Ureter (tissue), 1 donor: ENCODE measurements around the gene ANO2. TPM values are rescaled to one million over a fixed set of nuclear protein-coding genes. Genes with fewer than 3 reads are reported as not detected.

ENCODE experiments used
- DNase-seq: peaks from one replicate; pipeline ENCODE4 v3.0.0-alpha.2; 2020; ENCODE audit warnings: low spot score
- total RNA-seq: library from RNA; stranded (reverse); gene quantifications from one replicate; pipeline ENCODE4 v1.2.4, GENCODE V29; 2023
- donor health status: DM: yes; HTN: yes; CAD: no.

ANO2 gene
- total RNA-seq, 1 donor from 2014 or later: 4.2 TPM

DNA sequence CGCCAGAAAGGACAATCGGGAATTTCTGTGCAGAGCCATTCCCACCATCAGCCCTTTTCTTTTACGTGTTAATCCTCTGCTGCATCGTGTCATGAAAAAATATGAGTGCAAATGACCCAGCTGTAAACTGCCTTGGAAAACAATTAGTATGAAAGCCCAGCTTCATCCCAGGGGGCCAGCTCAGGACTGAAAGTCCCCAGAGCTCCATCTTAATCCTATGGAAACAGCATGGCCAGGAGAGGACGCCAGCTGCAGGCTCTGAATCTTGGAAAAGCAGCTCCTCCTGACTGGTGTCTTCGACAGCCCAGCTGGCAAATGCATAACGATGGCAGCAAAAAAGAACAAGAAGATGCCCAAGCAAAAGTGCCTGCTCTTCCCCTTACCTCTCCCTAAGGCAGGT is 321.6 kb downstream of the ANO2 start:
- DNase-seq: no peak

DNA sequence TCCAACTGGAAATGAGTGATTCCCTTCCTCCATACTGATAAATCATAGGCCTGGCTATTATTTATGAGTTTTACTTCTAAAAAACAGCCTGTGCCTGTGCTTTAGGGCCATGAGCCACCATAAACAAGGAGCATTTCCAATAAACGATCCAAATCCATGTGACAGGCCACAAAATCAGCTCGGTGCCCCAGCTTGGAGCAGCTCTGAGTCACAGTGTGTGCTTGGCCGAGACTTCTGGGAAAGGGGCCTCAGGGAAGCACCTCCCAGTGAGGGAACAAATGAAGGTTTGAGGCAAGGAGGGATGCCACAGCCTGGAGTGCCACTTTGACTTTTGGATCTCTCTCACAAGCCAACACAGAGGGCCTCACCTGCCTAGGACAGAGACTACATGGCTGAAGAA is 322.8 kb downstream of the ANO2 start:
- no peak for DNase-seq

DNA sequence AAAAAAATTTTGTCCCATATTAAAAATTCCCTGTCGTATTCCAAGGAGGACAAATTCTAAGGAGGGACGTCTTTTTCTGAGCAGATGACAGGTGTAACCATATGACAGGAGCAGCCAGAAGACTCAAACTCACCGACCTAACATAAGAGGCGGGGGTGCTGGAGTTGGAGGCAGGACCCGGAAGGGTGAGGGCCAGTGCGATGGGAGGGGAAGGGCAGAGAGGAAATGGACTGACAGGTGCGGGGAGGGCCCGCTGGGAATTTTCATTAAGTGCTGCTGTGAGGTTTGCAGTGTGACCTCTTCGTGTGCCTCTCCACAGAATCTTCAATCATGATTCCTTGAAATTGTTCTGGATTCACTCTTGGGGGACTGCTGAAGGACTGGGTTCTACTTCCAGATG is 323.7 kb downstream of the ANO2 start:
- no peak for DNase-seq

DNA sequence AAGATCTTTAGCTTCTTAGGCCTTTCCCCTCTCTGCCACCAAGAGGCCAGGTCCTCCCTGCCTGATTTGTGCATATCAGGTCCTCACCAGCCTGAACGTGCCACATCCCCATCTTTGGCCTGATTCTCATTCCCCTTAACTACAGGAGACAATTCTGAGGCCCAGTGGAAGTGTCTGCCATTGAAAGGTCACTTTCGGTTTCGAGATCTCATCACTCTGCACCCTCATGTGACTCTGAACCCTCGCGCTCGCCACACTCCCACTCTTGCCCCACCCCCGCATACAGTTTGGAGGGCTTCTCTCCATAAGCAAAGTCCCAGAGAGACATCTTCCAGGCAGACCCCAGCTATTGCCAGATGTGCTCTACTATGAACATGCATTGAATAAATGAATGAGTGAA is 324.2 kb downstream of the ANO2 start:
- DNase-seq: no peak

DNA sequence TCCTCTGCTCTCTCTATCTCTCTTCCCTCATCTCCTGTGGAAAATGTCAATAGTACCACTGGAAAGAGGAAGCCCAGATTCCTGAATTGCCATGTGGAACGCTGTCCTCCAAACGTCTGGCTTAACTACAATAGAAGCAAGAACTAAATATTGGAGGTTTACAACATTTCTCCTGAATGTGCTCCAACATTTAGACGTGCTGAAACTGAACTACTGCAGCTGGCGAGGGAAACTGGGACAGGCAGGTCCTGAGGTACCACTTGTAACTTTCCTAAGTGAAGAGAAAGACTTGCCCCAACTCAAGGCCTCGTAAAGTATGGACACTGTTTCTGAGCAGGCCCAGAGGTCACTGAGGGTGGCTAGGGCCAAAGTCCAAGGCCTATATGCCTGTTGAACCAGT is 325.4 kb downstream of the ANO2 start:
- no peak for DNase-seq

DNA sequence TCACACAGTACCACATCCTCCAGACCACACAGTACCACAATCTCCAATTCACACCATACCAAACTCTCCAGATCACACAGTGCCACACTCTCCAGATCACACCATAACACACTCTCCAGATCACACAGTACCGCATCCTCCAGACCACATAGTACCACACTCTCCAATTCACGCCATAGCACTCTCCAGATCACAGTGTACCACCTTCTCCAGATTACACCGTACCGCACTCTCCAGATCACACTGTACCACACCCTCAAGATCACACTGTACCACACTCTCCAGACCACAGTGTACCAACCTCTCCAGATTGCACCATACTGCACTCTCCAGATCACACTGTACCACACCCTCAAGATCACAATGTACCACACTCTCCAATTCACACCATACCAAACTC is 328.2 kb downstream of the ANO2 start:
- no peak for DNase-seq

DNA sequence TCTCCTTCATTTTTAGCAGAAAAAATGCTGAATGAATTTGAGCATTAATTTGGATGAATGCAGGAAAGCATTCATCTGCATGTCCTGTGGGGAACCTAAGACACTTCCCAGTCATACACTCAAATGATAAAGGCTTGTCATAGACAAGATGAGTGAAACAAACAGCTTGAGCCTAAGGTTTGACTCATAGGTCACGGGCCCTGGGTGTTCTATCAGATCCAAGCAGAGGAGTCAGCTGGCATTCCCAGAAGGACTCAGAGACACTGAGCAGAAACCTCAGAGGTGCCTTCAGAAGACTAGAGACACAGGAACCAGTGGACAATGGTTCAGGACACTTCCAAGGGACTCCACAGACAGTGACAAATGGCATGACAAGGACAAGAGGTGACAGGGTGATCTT is 329.3 kb downstream of the ANO2 start:
- no peak for DNase-seq

DNA sequence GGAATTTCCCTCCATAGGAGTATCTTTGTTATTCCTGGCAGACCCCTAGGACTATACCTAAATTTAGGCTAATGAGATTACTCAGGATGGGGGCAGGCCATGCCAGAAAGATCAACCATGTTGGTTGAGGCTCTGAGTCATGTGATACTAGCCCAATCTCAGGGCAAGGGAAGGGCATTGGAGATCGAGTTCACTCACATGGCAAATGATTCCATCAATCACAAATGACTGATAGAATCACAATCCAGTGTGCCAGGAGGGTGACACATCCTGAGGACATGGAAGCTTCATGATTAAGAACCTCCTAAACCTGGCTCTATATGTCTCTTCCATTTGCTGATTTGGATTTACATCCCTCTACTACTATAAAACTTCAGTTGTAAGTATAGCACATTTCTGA is 330.8 kb downstream of the ANO2 start:
- DNase-seq: no peak

DNA sequence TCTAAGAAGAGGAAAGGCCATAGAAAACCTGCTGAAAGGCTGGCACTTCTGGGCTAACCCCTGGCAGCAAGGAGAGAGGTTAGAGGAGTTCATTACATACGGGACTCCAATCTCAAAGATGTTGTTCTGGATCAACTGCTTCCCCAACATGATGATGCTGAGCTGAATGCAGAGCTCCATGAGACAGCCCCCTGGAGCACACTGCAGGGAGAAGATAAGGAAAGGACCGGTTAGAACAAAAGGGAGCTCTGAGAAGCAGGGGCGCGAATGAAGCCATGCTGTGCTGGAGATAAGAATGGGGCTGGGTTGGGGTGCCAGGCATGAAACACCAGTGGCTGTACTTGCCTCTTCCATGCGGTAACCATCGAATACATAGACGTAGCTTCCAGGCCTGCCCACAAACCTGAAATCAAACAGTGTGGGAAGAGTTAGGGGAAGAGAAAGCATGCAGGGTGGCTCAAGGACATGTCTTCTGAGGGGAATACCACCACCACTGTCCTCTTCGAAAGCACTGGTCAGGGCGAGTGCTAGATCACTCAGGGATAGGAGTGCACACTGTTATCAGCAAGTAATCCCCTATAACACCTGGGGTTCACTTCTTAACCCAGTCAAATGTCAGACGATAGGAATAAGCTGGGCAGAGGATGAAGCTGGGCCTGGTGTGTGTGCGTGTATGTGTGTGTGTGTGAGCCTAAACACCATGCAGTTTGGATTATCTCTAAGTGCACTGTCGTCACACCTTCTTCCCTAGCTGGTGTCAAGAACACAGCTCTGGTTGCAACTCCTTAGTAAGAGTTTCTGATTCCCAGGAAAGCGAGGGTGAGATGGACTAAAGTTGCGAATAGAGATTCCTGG is 332.3 kb downstream of the ANO2 start:
- DNase-seq: no peak

DNA sequence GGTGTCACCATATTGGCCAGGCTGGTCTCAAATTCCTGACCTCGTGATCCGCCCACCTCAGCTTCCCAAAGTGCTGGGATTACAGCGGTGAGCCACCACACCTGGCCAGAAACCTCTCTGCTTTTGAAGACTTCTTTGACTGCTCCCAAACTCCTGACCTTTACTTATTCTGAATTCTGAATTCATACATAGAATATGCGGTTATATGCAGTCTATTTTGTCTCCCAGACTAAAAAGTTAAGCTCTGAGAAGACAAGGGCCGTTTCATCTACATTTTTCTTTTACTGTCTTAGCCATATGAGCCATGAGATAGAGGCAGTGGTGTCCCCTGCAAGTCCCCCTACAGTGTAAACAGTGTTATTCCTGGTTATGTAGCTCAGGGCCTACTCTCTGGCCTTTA is 333.9 kb downstream of the ANO2 start:
- no peak for DNase-seq

DNA sequence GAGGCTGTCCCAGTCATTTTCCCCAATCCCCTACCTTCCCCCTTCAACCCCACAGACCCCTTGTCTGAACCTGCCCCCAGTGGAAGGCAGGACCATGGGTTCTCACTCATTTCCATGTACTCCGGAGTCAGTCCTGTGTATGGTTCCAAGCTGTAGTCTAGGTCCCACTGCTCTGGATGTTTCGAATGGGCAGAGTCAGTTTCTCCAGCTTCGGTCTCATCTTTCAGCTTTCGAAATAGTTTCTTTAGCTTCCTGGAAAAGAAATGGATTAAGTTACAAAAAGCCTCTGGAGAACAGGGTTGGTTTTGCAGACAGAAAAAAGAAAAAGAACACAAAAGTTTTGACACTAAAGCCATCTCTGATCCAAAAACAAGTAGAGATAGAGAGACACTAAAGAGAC is 345.7 kb downstream of the ANO2 start:
- DNase-seq: no peak

DNA sequence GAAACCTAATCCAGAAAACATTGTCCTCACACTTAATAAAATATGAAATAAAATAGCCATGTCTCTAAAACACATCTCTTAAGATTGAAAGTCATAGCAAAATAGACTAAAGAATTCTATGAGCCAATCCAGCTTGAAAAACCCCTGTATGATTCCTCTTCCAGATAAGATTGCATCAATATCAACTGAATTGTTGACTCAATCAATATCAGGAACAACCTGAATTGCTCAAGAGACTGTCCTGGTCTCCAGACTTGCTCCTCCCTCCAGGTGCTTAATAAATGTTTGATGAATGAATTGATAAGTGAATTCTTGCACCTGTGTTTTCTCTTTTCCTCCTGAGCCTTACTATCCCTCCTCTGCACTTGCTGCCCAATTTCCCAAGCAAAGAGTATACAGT is 351.1 kb downstream of the ANO2 start:
- no peak for DNase-seq

DNA sequence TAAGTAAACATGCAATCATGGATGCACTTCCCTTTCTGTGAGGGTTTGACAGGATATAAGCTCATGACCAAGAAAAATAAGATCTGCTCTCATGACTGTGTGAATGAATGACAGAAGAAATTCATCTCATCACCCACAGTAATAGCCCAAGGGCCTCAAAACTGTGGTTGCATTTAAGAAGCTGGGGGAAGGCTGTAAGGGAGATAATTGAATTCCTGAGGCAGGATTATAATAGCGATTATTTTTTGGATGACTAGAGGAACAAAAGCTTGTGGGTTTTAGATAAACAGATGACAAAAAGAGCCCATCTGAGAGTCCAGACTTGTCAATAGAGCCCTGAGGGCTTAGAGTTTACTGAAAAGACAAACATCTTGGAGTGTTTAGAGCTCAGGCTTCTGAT is 352.0 kb downstream of the ANO2 start:
- DNase-seq: no peak

DNA sequence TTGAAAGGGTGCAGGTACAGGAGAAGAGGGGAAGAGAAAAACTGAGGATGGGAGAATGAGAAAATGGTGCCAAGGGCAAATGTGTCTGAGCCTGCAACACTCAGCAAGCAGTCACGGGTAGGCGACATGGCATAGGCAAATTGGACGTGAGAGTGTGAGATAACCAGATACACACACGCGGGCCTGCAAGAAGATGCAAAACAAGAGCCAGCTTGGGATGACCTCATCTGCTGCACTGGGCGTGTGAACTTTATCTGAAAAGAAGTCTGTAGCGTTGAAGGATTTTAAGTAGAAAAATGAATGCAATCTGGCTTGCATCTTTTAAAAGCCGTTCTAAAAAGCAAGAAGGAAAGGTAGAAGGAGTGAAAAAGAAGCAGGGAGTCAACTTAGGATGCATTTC is 352.7 kb downstream of the ANO2 start:
- DNase-seq: no peak

DNA sequence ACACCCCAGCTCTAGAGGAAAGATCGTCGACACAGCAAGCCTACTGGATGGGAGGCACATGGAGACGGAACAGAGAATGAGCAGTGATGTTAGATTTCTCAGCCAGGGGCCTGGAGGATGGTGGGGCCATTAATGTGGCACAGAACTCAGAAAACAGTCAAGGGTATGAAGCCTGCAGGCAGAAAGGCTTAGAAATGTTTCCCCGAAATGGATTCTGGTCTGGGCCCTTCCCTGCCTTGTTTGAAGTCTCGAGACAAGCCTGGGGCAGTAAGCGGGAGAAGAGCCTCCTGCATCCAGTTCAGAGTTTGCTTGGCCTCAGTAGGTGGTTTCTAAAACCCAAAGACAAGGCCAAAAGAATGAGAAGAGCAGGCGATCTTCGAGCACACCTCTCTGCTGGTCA is 354.7 kb downstream of the ANO2 start:
- DNase-seq: no peak

DNA sequence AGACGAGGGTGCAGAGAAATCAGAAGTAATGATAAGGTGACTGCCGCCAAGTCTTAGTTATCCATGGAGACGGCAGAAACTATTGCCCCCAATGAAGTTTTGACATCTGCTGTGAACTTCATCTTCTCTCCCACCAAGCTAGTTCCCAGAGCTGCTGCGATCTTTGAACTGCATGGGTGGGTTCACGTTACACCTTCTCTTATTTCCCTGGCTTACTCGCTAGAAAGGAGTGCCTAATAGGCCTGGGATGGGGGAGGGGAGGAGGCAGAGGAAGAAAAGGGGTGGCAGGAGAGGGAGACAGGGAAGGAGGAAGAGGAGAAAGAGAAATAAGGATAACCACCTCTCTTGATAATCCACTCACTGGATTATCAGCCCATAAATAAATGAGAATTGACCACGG is 356.0 kb downstream of the ANO2 start:
- DNase-seq: no peak

DNA sequence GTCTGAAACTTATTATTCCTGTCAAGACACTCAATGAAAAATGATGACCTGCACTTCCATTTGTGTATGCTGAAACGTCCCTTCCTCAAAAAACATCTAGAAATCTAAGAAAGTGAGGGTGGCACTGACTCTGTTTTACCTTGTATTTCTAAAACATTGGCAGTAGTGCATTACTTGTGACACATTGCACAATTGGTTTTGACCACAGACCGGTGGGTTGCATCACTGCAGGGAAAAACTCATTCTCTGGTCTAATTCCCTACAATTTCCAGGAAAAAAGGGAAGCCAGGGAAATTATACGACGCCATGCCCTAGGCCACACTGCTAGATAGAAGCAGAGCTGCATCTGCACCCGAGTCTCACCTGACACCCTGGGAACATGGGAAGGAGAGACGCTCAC is 356.5 kb downstream of the ANO2 start:
- no peak for DNase-seq

DNA sequence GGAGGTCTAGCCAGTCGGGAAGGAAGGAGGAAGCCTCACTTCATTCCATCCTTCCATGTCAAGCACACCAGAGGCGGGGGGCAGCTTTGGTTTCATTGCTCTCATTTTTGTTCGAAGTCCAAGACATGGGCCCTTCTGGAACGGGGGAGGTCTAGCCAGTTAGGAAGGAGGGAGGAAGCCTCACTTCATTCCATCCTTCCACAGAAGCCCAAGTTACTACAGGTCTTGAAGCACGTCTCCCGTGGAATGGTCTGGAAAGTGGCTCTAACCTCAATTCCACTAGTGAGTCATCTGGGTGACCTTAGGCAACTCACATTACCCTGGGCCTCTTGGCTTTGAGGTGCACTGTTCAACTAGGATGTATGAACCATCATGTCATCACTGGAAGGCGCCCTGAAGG is 356.9 kb downstream of the ANO2 start:
- DNase-seq: no peak

DNA sequence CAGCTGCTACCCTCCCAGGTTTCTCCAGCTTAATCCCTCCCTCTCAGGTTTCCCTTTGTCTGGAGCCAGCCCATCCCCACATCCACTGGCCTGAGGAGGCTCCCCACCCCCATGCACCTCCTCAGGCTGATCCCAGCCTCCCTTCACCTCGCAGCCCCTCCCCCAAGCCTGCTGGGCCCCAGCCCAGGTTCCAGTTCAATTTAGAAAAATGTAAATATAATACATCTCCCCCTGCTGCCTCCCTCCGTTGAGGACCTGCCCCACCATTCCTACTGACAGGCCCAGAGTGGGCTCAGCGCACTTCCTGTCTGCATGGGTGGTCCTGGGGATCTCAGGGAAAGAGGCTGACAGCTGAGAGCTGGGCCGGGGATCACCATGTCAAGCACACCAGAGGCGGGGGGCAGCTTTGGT is 357.3 kb downstream of the ANO2 start:
- DNase-seq: no peak

DNA sequence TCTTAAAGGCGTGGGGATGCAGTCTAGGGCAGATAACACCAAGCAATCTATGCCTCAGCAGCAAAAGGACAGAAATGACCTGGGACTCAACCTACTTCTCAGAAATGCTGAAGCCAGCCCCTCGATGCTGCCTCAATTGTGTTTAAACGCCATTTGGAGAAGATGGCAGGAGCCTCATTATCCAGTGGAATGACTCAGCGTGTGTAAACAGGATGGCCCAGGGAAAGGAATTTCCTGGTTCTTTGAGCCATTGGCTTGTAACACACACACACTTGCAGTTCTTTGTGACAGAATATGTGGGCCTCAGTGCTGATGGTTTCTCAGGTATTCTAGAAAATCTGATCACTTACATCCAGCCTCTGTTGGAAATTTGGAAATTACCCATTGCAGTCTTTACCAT is 358.9 kb downstream of the ANO2 start:
- no peak for DNase-seq

DNA sequence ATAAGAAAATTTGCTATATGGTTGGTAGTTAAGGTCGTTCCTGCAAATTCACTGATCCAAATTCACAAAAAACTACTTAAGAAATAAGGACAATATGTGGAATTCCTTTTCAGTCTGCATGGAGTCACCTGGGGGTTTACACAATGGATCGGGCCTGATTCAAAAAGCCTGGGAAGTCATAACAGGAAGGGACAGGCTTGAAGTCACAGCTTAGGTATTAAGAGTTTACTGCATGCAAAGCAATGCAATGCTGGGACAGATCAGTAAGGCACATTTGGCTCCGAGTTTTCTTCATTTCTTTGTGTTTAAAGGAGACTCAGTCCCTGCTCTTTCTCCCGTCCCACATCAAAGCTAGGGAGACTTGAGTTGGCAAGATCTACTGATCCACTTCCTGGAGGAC is 359.9 kb downstream of the ANO2 start:
- no peak for DNase-seq

DNA sequence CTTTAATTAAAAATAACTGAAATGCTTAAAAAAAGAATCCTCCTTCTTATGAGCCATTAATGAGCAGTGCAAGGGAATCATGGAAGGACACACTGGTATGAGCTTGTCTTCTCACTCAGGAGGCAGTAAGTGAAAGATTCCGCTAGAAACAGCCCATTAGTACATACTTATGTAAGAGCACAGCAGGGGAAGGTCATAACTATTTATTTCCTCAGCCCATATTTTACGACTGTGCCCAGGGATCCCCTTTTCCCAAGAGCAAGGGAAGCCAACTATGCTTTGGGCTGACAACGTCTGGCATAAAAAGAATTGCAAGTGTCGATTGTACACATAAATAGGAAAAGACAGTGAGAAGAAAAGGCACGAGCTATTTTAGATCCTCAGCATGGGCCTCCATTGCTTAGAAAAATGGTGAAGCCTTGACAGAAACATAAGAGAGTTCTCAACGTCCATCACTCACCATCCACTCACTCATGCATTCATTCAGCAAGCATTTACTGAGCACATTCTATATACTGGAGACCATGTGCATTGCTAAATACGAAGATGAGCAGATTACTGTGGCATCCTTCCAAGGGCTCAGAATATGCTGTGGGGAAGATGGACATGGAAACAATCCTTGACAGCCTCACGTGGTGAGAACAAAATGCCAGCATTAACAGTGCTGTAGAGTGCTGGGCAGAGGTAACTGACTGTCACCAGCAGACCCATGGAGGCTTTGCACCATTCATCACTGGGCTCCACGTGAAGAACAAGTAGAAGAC is 360.5 kb downstream of the ANO2 start:
- DNase-seq: no peak

DNA sequence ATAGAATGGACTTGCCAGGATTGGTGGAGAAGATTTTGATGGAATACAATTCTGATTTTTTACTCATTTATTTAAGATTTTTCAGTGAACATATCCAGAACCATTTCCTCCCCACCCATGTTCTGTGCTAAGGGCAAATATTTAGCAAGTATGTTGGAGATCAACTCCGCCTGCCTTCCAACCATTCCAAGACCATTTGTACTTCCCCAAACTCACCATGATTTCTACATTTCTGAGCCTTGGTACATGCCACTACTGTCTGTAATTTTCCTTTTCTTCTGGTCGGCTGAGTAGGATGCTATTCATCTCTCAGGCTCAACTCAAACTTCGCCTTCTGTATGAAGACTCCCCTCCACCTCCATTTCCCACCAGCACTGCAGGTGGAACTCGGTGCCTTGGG is 362.5 kb downstream of the ANO2 start:
- DNase-seq: no peak
